Measurements from ENCODE around the gene HSPBP1. TPM values are rescaled to one million over a fixed set of nuclear protein-coding genes. Genes with fewer than 3 reads are reported as not detected.

The HSPBP1 gene
- total and polyA plus RNA-seq, 2 of the 13 experiments (the other 11 are each of a cell fraction or from before 2014, with no cell fraction given), result 22.3 to 33.7 TPM

- TF ChIP-seq CSRNP1 (CRISPR knock-in tag; IDR thresholded peaks at IDR 0.05), result peak; percentile 22; the same call in 1 of the 2 replicates
- no peak for TF ChIP-seq RFXAP (CRISPR knock-in tag; IDR thresholded peaks at IDR 0.05; ENCODE audit: borderline replicate concordance)
- TF ChIP-seq ZBTB4 (CRISPR knock-in tag; IDR thresholded peaks at IDR 0.05; ENCODE audit: borderline replicate concordance), result no peak
- TF ChIP-seq FOXC1 (CRISPR knock-in tag; IDR thresholded peaks at IDR 0.05; ENCODE audit: borderline replicate concordance), result peak; percentile 79; the same call in 1 of the 2 replicates
- no peak for TF ChIP-seq KIAA2018 (CRISPR knock-in tag; IDR thresholded peaks at IDR 0.05; ENCODE audit: borderline replicate concordance)
- TF ChIP-seq BCLAF1 (IDR thresholded peaks at IDR 0.05), result no peak
- no peak for TF ChIP-seq GPBP1L1 (CRISPR knock-in tag; IDR thresholded peaks at IDR 0.05)
- TF ChIP-seq SP5 (CRISPR knock-in tag; IDR thresholded peaks at IDR 0.05; ENCODE audit: borderline replicate concordance, low read depth), result 0 out of 2 replicates have a peak, but pooled peaks have one; percentile 33
- TF ChIP-seq ZNF644 (CRISPR knock-in tag; IDR thresholded peaks at IDR 0.05; ENCODE audit: low read depth), result no peak; the same call in 1 of the 2 replicates
- TF ChIP-seq NR2C2 (CRISPR knock-in tag; IDR thresholded peaks at IDR 0.05; ENCODE audit: borderline replicate concordance), result peak; percentile 51
These were observed 51.4 kb downstream of the HSPBP1 start, which contains the start of gene TMEM86B (continued) for GRCh38 chr19:55228403-55229031.

All from HepG2 (cell line).